DOHH2 (cell line): Measurements from ENCODE around the gene TUT4.

Experiments used
- CTCF ChIP-seq: fragments of 200-600 bp; sonication (generic); IDR thresholded peaks from one replicate; pipeline ENCODE4 v1.5.1; 2014; ENCODE audit warnings: antibody characterized with exemption, mild to moderate bottlenecking, low read depth, low read length; ENCODE audit not compliant: poor library complexity, severe bottlenecking
- EZH2phosphoT487 ChIP-seq: fragments of 200-600 bp; sonication (generic); IDR thresholded peaks from 2 replicates; pipeline ENCODE4 v1.6.1; 2017; ENCODE audit warnings: borderline replicate concordance, mild to moderate bottlenecking, antibody characterized with exemption, low read length, moderate library complexity, mixed read lengths

- no peak for TF ChIP-seq CTCF
- TF ChIP-seq EZH2phosphoT487 = no peak
Measured at GRCh38 chr1:52436817-52437216, 116.1 kb downstream of the TUT4 start.
